ENCODE measurements around the gene SHISA4. TPM values are rescaled to one million over a fixed set of nuclear protein-coding genes. Genes with fewer than 3 reads are reported as not detected.

The SHISA4 gene
- total RNA-seq, 2 donors from 2014 or later: 2.0 to 3.9 TPM

- no peak for TF ChIP-seq CTCF (IDR thresholded peaks at IDR 0.05)
- H3K9me3 ChIP-seq: no peaks in the 10 kb centered on the region
- no peak overlapping the region for H3K4me3 ChIP-seq
- H3K4me1 ChIP-seq: no peaks in the 10 kb centered on the region
- no peaks in the 10 kb centered on the region for H3K36me3 ChIP-seq
- no peak overlapping the region for H3K9ac ChIP-seq (ENCODE audit: low read depth in 2 of 2, low read length in 2 of 2)
- no peak overlapping the region for H3K27ac ChIP-seq
- no peaks in the 10 kb centered on the region for H3K27me3 ChIP-seq
- intact Hi-C loops (cut with DNase I): no loop called here
- no peak for DNase-seq
These were observed 6.0 kb upstream of the SHISA4 start for GRCh38 chr1:201882665-201883132.

GRCh38 chr1:201883266-201883665 is 5.4 kb upstream of the SHISA4 start:
- H3K4me1 ChIP-seq: no peaks in the 10 kb centered on the region
- DNase-seq: no peak
- no peak for TF ChIP-seq CTCF (IDR thresholded peaks at IDR 0.05)
- no peaks in the 10 kb centered on the region for H3K9me3 ChIP-seq
- intact Hi-C loops (cut with DNase I): no loop called here
- H3K36me3 ChIP-seq: no peaks in the 10 kb centered on the region
- H3K27me3 ChIP-seq: no peaks in the 10 kb centered on the region
- H3K9ac ChIP-seq (ENCODE audit: low read depth in 2 of 2, low read length in 2 of 2): no peak overlapping the region
- H3K4me3 ChIP-seq: no peak overlapping the region
- H3K27ac ChIP-seq: no peak overlapping the region

- intact Hi-C loops (cut with DNase I): no loop called here
- H3K4me3 ChIP-seq: no peak overlapping the region
- peaks cover 4% of the 10 kb centered on the region for H3K27me3 ChIP-seq
- H3K9ac ChIP-seq (ENCODE audit: low read depth in 2 of 2, low read length in 2 of 2): no peak overlapping the region
- H3K4me1 ChIP-seq: no peaks in the 10 kb centered on the region
- DNase-seq: no peak
- H3K36me3 ChIP-seq: no peaks in the 10 kb centered on the region
- TF ChIP-seq CTCF (IDR thresholded peaks at IDR 0.05): no peak
- H3K9me3 ChIP-seq: no peaks in the 10 kb centered on the region
- H3K27ac ChIP-seq: no peak overlapping the region
These were observed 4.9 kb upstream of the SHISA4 start for GRCh38 chr1:201883786-201884185.

GRCh38 chr1:201884425-201884824 is 4.3 kb upstream of the SHISA4 start:
- intact Hi-C loops (cut with DNase I): no loop called here
- H3K27me3 ChIP-seq: peaks cover 9% of the 10 kb centered on the region
- no peak for DNase-seq
- H3K4me3 ChIP-seq: no peak overlapping the region
- no peaks in the 10 kb centered on the region for H3K9me3 ChIP-seq
- peaks cover 5% of the 10 kb centered on the region for H3K4me1 ChIP-seq
- H3K27ac ChIP-seq: no peak overlapping the region
- H3K36me3 ChIP-seq: no peaks in the 10 kb centered on the region
- no peak for TF ChIP-seq CTCF (IDR thresholded peaks at IDR 0.05)
- H3K9ac ChIP-seq (ENCODE audit: low read depth in 2 of 2, low read length in 2 of 2): no peak overlapping the region

- Histone ChIP-seq H3K9me3 (no peaks in the 10 kb centered on the region), H3K9ac (ENCODE audit: low read depth in 2 of 2, low read length in 2 of 2) (no peak overlapping the region), H3K4me3 (no peak overlapping the region), H3K4me1 (peaks cover 5% of the 10 kb centered on the region), H3K27ac (no peak overlapping the region), H3K36me3 (no peaks in the 10 kb centered on the region), H3K27me3 (peaks cover 12% of the 10 kb centered on the region)
- no peak for DNase-seq
- no peak for TF ChIP-seq CTCF (IDR thresholded peaks at IDR 0.05)
- intact Hi-C loops (cut with DNase I): no loop called here
These were observed 3.1 kb upstream of the SHISA4 start for GRCh38 chr1:201885531-201886075.
